ENCODE data around the gene PLPPR3. TPM values are rescaled to one million over a fixed set of nuclear protein-coding genes. Genes with fewer than 3 reads are reported as not detected.
"Not testable (repeated sequence)": the region's sequence is repeated elsewhere in the genome, so short reads cannot be mapped to it uniquely, and the experiment has no call there.

The PLPPR3 gene
- total RNA-seq, 2 donors from 2014 or later, result 110 to 111 TPM

- Histone ChIP-seq H3K9me3 (ENCODE audit: control insufficient read depth, low read length) (no peaks in the 10 kb centered on the region), H3K4me1 (ENCODE audit: control insufficient read depth, insufficient read depth, low read length) (no peaks in the 10 kb centered on the region), H3K9ac (ENCODE audit: extremely low read depth, low read length, poor library complexity, severe bottlenecking) (no peak overlapping the region), H3K27me3 (ENCODE audit: control insufficient read depth, insufficient read depth, low read length, poor library complexity, severe bottlenecking) (peaks cover 31% of the 10 kb centered on the region), H3K4me3 (ENCODE audit: low read length) (no peak overlapping the region), H3K36me3 (ENCODE audit: control insufficient read depth, insufficient read depth, low read length) (no peaks in the 10 kb centered on the region), H3K27ac (ENCODE audit: low read depth, low read length) (no peak overlapping the region)
- WGBS, 2 experiments (ENCODE audit: insufficient coverage in 1 of 2, insufficient read length in 1 of 2), result 9 to 11% methylated on average over 31 to 46 of the region's 46 CpGs
- Mint-ChIP-seq H3K27ac (no peak overlapping the region), H3K36me3 (ENCODE audit: low read depth) (no peaks in the 10 kb centered on the region), H3K27me3 (ENCODE audit: insufficient read depth) (peaks cover 46% of the 10 kb centered on the region), H3K4me1 (no peaks in the 10 kb centered on the region), H3K9me3 (no peaks in the 10 kb centered on the region), H3K4me3 (no peak overlapping the region)
- TF ChIP-seq CTCF (conservative IDR thresholded peaks at IDR 0.05), result peak; percentile 58
- DNase-seq, result peak; percentile 77
These were observed 21.6 kb upstream of the PLPPR3 start for GRCh38 chr19:843180-843835.

- not testable (repeated sequence) for H3K4me1 Mint-ChIP-seq; DNase-seq; H3K4me1 ChIP-seq (ENCODE audit: control insufficient read depth, insufficient read depth, low read length); H3K27ac Mint-ChIP-seq; H3K9me3 ChIP-seq (ENCODE audit: control insufficient read depth, low read length); H3K27ac ChIP-seq (ENCODE audit: low read depth, low read length); H3K36me3 ChIP-seq (ENCODE audit: control insufficient read depth, insufficient read depth, low read length); H3K9me3 Mint-ChIP-seq; H3K9ac ChIP-seq (ENCODE audit: extremely low read depth, low read length, poor library complexity, severe bottlenecking); H3K4me3 ChIP-seq (ENCODE audit: low read length); H3K36me3 Mint-ChIP-seq (ENCODE audit: low read depth); H3K4me3 Mint-ChIP-seq
- 90 to 91% methylated on average over 5 to 7 of the region's 7 CpGs for WGBS, 2 experiments (ENCODE audit: insufficient coverage in 1 of 2, insufficient read length in 1 of 2)
- H3K27me3 Mint-ChIP-seq (ENCODE audit: insufficient read depth), result peaks cover 46% of the 10 kb centered on the region
- H3K27me3 ChIP-seq (ENCODE audit: control insufficient read depth, insufficient read depth, low read length, poor library complexity, severe bottlenecking), result peaks cover 31% of the 10 kb centered on the region
These were observed 21.0 kb upstream of the PLPPR3 start for GRCh38 chr19:842802-843179.

- no peaks in the 10 kb centered on the region for H3K9me3 Mint-ChIP-seq
These were observed 18.9 kb upstream of the PLPPR3 start, which contains the start of gene PRTN3 for GRCh38 chr19:840519-841206. Gene PRTN3 (plus strand): TSS chr19:840999. CDS start chr19:841009, 10 bp downstream.

More at GRCh38 chr19:840519-841206, 18.9 kb upstream of the PLPPR3 start, which contains the start of gene PRTN3:
- H3K36me3 Mint-ChIP-seq (ENCODE audit: low read depth), result no peaks in the 10 kb centered on the region
- no peaks in the 10 kb centered on the region for H3K4me1 ChIP-seq (ENCODE audit: control insufficient read depth, insufficient read depth, low read length)
- TF ChIP-seq CTCF (conservative IDR thresholded peaks at IDR 0.05), result no peak
- H3K4me3 Mint-ChIP-seq, result no peak within 1 kb of the TSS
- no peaks in the 10 kb centered on the region for H3K36me3 ChIP-seq (ENCODE audit: control insufficient read depth, insufficient read depth, low read length)
- peaks cover 40% of the 10 kb centered on the region for H3K27me3 Mint-ChIP-seq (ENCODE audit: insufficient read depth)
- WGBS, 2 experiments (ENCODE audit: insufficient coverage in 1 of 2, insufficient read length in 1 of 2), result 89% methylated on average over 7 to 24 of the region's 24 CpGs
- H3K9ac ChIP-seq (ENCODE audit: extremely low read depth, low read length, poor library complexity, severe bottlenecking), result no peak within 1 kb of the TSS
- no peak within 1 kb of the TSS for H3K27ac ChIP-seq (ENCODE audit: low read depth, low read length)
- H3K9me3 ChIP-seq (ENCODE audit: control insufficient read depth, low read length), result no peaks in the 10 kb centered on the region
- no peak within 1 kb of the TSS for H3K27ac Mint-ChIP-seq
- peaks cover 31% of the 10 kb centered on the region for H3K27me3 ChIP-seq (ENCODE audit: control insufficient read depth, insufficient read depth, low read length, poor library complexity, severe bottlenecking)
- DNase-seq, result no peak
- H3K4me3 ChIP-seq (ENCODE audit: low read length), result no peak within 1 kb of the TSS
- no peaks in the 10 kb centered on the region for H3K4me1 Mint-ChIP-seq
